Spleen (tissue), 11 donors: ENCODE results near the gene AAGAB. TPM values are rescaled to one million over a fixed set of nuclear protein-coding genes. Genes with fewer than 3 reads are reported as not detected.
"Not testable (repeated sequence)": the region's sequence is repeated elsewhere in the genome, so short reads cannot be mapped to it uniquely, and the experiment has no call there.

ENCODE experiments used
- DNase-seq: peaks from one replicate; pipeline ENCODE4 v3.0.0-alpha.2; 2020
- H3K27ac ChIP-seq, 8 donors: fragments of 200-600 bp; sonication (generic) in 7 of 8; 1 replicate in 4 of 8; 2 replicates in 4 of 8; pipeline versions ENCODE4 v1.5.0 to v1.8.0; 2016 to 2021; ENCODE audit warnings: inconsistent platforms in 4 of 8, mild to moderate bottlenecking in 4 of 8, moderate library complexity in 1 of 8
- H3K27me3 ChIP-seq, 7 donors: fragments of 200-600 bp; sonication (generic) in 6 of 7; replicated peaks in 1 of 7; 1 replicate in 4 of 7; 2 replicates in 3 of 7; pipeline versions ENCODE4 v1.5.0 to v1.8.0; 2016 to 2021; ENCODE audit warnings: inconsistent platforms in 3 of 7, mild to moderate bottlenecking in 1 of 7
- H3K36me3 ChIP-seq, 6 donors: fragments of 200-600 bp; sonication (generic) in 5 of 6; 1 replicate in 4 of 6; 2 replicates in 2 of 6; pipeline versions ENCODE4 v1.5.0 to v1.8.0; 2016 to 2021; ENCODE audit warnings: inconsistent platforms in 2 of 6
- H3K4me1 ChIP-seq, 6 donors: fragments of 200-600 bp; sonication (generic) in 5 of 6; 1 replicate in 3 of 6; 2 replicates in 3 of 6; pipeline versions ENCODE4 v1.5.0 to v1.8.0; 2016 to 2021; ENCODE audit warnings: inconsistent platforms in 3 of 6
- H3K4me3 ChIP-seq, 8 donors: fragments of 200-600 bp; sonication (generic) in 7 of 8; 1 replicate in 4 of 8; 2 replicates in 4 of 8; pipeline versions ENCODE4 v1.5.0 to v1.8.0; 2016 to 2021; ENCODE audit warnings: inconsistent platforms in 4 of 8, mild to moderate bottlenecking in 4 of 8, moderate library complexity in 2 of 8
- H3K9me3 ChIP-seq, 8 donors: fragments of 200-600 bp; sonication (generic) in 7 of 8; 1 replicate in 4 of 8; 2 replicates in 4 of 8; pipeline versions ENCODE4 v1.5.0 to v1.8.0; 2016 to 2021; ENCODE audit warnings: inconsistent platforms in 4 of 8
- CTCF ChIP-seq, 11 experiments: fragments of 200-600 bp in 7 of 11; fragments of 450-650 bp in 4 of 11; sonication (generic) in 4 of 11; IDR thresholded peaks in 8 of 11; conservative IDR thresholded peaks in 3 of 11; 1 replicate in 7 of 11; 2 replicates in 4 of 11; pipeline versions ENCODE4 v1.4.0 to v1.8.0; 2016 to 2021; ENCODE audit warnings: antibody characterized with exemption in 11 of 11, inconsistent platforms in 4 of 11, mild to moderate bottlenecking in 1 of 11
- POLR2A ChIP-seq, 3 donors: fragments of 450-650 bp; IDR thresholded peaks; one replicate each; pipeline ENCODE4 v1.5.1; 2017; ENCODE audit warnings: antibody characterized with exemption in 3 of 3, mild to moderate bottlenecking in 1 of 3
- POLR2AphosphoS5 ChIP-seq, 3 donors: sonication (generic); formaldehyde crosslinking; IDR thresholded peaks; one replicate each; pipeline ENCODE4 v1.5.1; 2017; ENCODE audit warnings: antibody characterized with exemption in 3 of 3
- WGBS, 5 donors: extraction: QIAGEN DNeasy Blood & Tissue Kit in 3 of 5; methylation state at CpG; one replicate each; pipeline versions ENCODE4 v1.1.5 to v1.1.7; 2013 to 2018; 5-methylcytosine and 5-hydroxymethylcytosine counted together
- intact Hi-C: fragments of 100-400 bp; cut with DNase I; formaldehyde crosslinking; loops from one replicate; pipeline ENCODE4 v1.15.0; 2023; ENCODE audit warnings: low total_unique reads
- polyA plus RNA-seq, 3 donors: library from polyadenylated mRNA; stranded (reverse); fragments of 200-250 nt; gene quantifications; one replicate each; pipeline ENCODE4 v1.2.1, GENCODE V29; 2013
- total RNA-seq, 7 donors: library from RNA; depleted of rRNA in 3 of 7; stranded (reverse); fragments of >200 nt in 3 of 7; fragmentation: NEBNext Ultra II Directional in 4 of 7; extraction: Animal tissue kit (Norgen Biotek cat#: 25700) in 4 of 7; gene quantifications; one replicate each; pipeline versions ENCODE4 v1.1.0 to v1.2.1, GENCODE V29; 2016 to 2021
- donor health status: healthy with polysubstance abuse.
- donor health status: DM: no; HTN: no; CAD: no; lungs with moderate emphysema.
- donor health status: DM: no; HTN: no; CAD: no.
- donor health status: Bipolar disorder and iron deficiency.
- donor health status: healthy.
- donor health status: DM: no; HTN: no; CAD: no.
- donor health status: DM: yes; HTN: yes; CAD: no.

Gene AAGAB
- total and polyA plus RNA-seq, 10 donors, result 13.2 to 39.3 (median 24.5) TPM

GRCh38 chr15:67296684-67297083 is 42.2 kb upstream of the AAGAB start:
- no peak for DNase-seq
- Histone ChIP-seq H3K4me3 (no peak overlapping the region), H3K27me3 (no peaks in the 10 kb centered on the region), H3K36me3 (no peaks in the 10 kb centered on the region), H3K9me3 (no peaks in the 10 kb centered on the region), H3K4me1 (peaks cover 0 to 10% (median 0%) of the 10 kb centered on the region in 6 donors), H3K27ac (no peak overlapping the region)
- intact Hi-C loops, result loop anchor here (2.0 kb wide), 1 partner anchor 346 kb away; no protein-coding TSS in a partner anchor
- TF ChIP-seq POLR2AphosphoS5 (IDR thresholded peaks at IDR 0.05) (no peak), POLR2A (IDR thresholded peaks at IDR 0.05) (no peak), CTCF (IDR thresholded peaks at IDR 0.05 in 8 of 11, conservative IDR thresholded peaks at IDR 0.05 in 3 of 11) (no peak)
- WGBS, 5 donors, result 78 to 86% (median 80%) methylated on average over 1 of the region's 1 CpG

- Histone ChIP-seq H3K36me3 (no peaks in the 10 kb centered on the region), H3K27me3 (no peaks in the 10 kb centered on the region), H3K4me1 (peaks cover 0 to 10% (median 0%) of the 10 kb centered on the region in 6 donors), H3K4me3 (no peak overlapping the region), H3K27ac (no peak overlapping the region), H3K9me3 (no peaks in the 10 kb centered on the region)
- WGBS, 5 donors, result 86 to 95% (median 91%) methylated on average over 5 of the region's 5 CpGs
- DNase-seq, result no peak
- intact Hi-C loops, result loop anchor here (2.0 kb wide), 1 partner anchor 345 kb away; no protein-coding TSS in a partner anchor
- TF ChIP-seq POLR2AphosphoS5 (IDR thresholded peaks at IDR 0.05), result no peak
- no peak for TF ChIP-seq CTCF (IDR thresholded peaks at IDR 0.05 in 8 of 11, conservative IDR thresholded peaks at IDR 0.05 in 3 of 11)
- no peak for TF ChIP-seq POLR2A (IDR thresholded peaks at IDR 0.05)
These were observed 41.7 kb upstream of the AAGAB start for GRCh38 chr15:67296188-67296587.

- no peak for DNase-seq
- no peaks in the 10 kb centered on the region for H3K36me3 ChIP-seq
- WGBS, 5 donors, result 95 to 100% (median 98%) methylated on average over 1 of the region's 1 CpG
- peaks cover 0 to 25% (median 15%) of the 10 kb centered on the region in 8 donors for H3K9me3 ChIP-seq
- intact Hi-C loops, result no loop called here
- no peaks in the 10 kb centered on the region for H3K27me3 ChIP-seq
- H3K4me3 ChIP-seq, result no peak overlapping the region
- TF ChIP-seq POLR2AphosphoS5 (IDR thresholded peaks at IDR 0.05) (no peak), CTCF (IDR thresholded peaks at IDR 0.05 in 8 of 11, conservative IDR thresholded peaks at IDR 0.05 in 3 of 11) (no peak), POLR2A (IDR thresholded peaks at IDR 0.05) (no peak)
- no peak overlapping the region for H3K27ac ChIP-seq
- no peaks in the 10 kb centered on the region for H3K4me1 ChIP-seq
These were observed 35.9 kb upstream of the AAGAB start for GRCh38 chr15:67290319-67290718.

- H3K27me3 ChIP-seq, H3K36me3 ChIP-seq, DNase-seq, H3K27ac ChIP-seq, H3K4me1 ChIP-seq, intact Hi-C loops, H3K4me3 ChIP-seq: not testable (repeated sequence)
- 79 to 98% (median 84%) methylated on average over 6 of the region's 6 CpGs for WGBS, 5 donors
- peaks cover 0 to 30% (median 16%) of the 10 kb centered on the region in 8 donors for H3K9me3 ChIP-seq
These were observed 31.9 kb upstream of the AAGAB start for GRCh38 chr15:67286400-67286799.

- H3K36me3 ChIP-seq, DNase-seq, H3K27me3 ChIP-seq, H3K27ac ChIP-seq, H3K4me3 ChIP-seq, H3K4me1 ChIP-seq, intact Hi-C loops: not testable (repeated sequence)
- H3K9me3 ChIP-seq, result peaks cover 0 to 30% (median 16%) of the 10 kb centered on the region in 8 donors
These were observed 31.2 kb upstream of the AAGAB start for GRCh38 chr15:67285625-67286024.
